ENCODE results near the gene NXPE3.

DNA sequence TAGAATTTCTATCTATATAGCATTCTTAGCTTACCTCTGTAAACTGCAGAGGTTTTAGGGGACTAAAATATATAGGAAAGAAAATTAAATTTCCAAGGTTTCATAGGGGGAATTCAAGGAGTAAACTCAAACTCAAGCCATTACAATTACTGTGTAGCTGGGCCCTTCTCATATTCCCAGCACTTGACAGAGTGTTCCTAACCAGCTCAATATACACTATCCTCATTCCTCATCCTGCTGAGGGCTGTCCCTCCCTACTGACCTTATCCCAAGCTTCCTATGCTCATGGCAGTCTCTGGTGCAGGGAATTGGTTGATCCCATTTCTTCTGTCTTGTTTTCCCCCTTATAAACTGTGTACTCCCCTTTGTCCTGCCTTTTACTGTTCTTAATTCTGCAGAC lies 33.9 kb downstream of the NXPE3 start:
- no peak for TF ChIP-seq EP300 (IDR thresholded peaks at IDR 0.05)
- TF ChIP-seq, protein P1, sequence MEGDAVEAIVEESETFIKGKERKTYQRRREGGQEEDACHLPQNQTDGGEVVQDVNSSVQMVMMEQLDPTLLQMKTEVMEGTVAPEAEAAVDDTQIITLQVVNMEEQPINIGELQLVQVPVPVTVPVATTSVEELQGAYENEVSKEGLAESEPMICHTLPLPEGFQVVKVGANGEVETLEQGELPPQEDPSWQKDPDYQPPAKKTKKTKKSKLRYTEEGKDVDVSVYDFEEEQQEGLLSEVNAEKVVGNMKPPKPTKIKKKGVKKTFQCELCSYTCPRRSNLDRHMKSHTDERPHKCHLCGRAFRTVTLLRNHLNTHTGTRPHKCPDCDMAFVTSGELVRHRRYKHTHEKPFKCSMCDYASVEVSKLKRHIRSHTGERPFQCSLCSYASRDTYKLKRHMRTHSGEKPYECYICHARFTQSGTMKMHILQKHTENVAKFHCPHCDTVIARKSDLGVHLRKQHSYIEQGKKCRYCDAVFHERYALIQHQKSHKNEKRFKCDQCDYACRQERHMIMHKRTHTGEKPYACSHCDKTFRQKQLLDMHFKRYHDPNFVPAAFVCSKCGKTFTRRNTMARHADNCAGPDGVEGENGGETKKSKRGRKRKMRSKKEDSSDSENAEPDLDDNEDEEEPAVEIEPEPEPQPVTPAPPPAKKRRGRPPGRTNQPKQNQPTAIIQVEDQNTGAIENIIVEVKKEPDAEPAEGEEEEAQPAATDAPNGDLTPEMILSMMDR (IDR thresholded peaks at IDR 0.05): no peak
